ENCODE data around the gene PSMB7. TPM values are rescaled to one million over a fixed set of nuclear protein-coding genes. Genes with fewer than 3 reads are reported as not detected.

Gene PSMB7
- total and polyA plus RNA-seq, 2 donors (not counting 1 experiment from before 2014, with no cell fraction given): 206 to 290 TPM

- Histone ChIP-seq H3K36me3 (ENCODE audit: control insufficient read depth, insufficient read depth, low read length) (no peaks in the 10 kb centered on the region), H4K20me1 (ENCODE audit: control insufficient read depth, extremely low read depth, insufficient read depth, low read length) (no peaks in the 10 kb centered on the region), H3K4me3 (replicated peaks in 1 of 4; ENCODE audit: control extremely low read depth in 1 of 4, insufficient read depth in 1 of 4, low read depth in 3 of 4, low read length in 4 of 4) (no peak overlapping the region), H3K4me2 (ENCODE audit: extremely low read depth, insufficient read depth, low read length) (no peak overlapping the region), H3K4me1 (ENCODE audit: control insufficient read depth, extremely low read depth, insufficient read depth, low read length) (no peaks in the 10 kb centered on the region), H3K9ac (ENCODE audit: insufficient read depth, low read length) (no peak overlapping the region), H2AFZ (ENCODE audit: low read length) (no peak overlapping the region), H3K9me3 (ENCODE audit: control insufficient read depth, insufficient read depth, low read depth, low read length) (no peaks in the 10 kb centered on the region), H3K27ac (ENCODE audit: insufficient read depth, low read length) (no peak overlapping the region), H3K27me3 (ENCODE audit: control insufficient read depth, insufficient read depth, low read length) (peaks cover 21% of the 10 kb centered on the region), H3K79me2 (ENCODE audit: control insufficient read depth, insufficient read depth, low read length) (no peaks in the 10 kb centered on the region)
- no peak for DNase-seq (ENCODE audit: low read depth in 2 of 2)
- TF ChIP-seq EZH2 (IDR thresholded peaks at IDR 0.05; ENCODE audit: low read length, missing control alignments) (no peak), CTCF (conservative IDR thresholded peaks at IDR 0.05 in 1 of 2, IDR thresholded peaks at IDR 0.05 in 1 of 2; ENCODE audit: low read depth in 1 of 2, low read length in 2 of 2) (no peak)
Measured at GRCh38 chr9:124455820-124456219, 40.6 kb upstream of the PSMB7 start.

- Histone ChIP-seq H3K9me3 (ENCODE audit: control insufficient read depth, insufficient read depth, low read depth, low read length) (no peaks in the 10 kb centered on the region), H2AFZ (ENCODE audit: low read length) (no peak overlapping the region), H3K4me2 (ENCODE audit: extremely low read depth, insufficient read depth, low read length) (no peak overlapping the region), H3K27me3 (ENCODE audit: control insufficient read depth, insufficient read depth, low read length) (peaks cover 28% of the 10 kb centered on the region), H3K79me2 (ENCODE audit: control insufficient read depth, insufficient read depth, low read length) (no peaks in the 10 kb centered on the region), H3K4me3 (replicated peaks in 1 of 4; ENCODE audit: control extremely low read depth in 1 of 4, insufficient read depth in 1 of 4, low read depth in 3 of 4, low read length in 4 of 4) (no peak overlapping the region), H3K9ac (ENCODE audit: insufficient read depth, low read length) (no peak overlapping the region), H3K36me3 (ENCODE audit: control insufficient read depth, insufficient read depth, low read length) (no peaks in the 10 kb centered on the region), H4K20me1 (ENCODE audit: control insufficient read depth, extremely low read depth, insufficient read depth, low read length) (no peaks in the 10 kb centered on the region), H3K27ac (ENCODE audit: insufficient read depth, low read length) (no peak overlapping the region), H3K4me1 (ENCODE audit: control insufficient read depth, extremely low read depth, insufficient read depth, low read length) (no peaks in the 10 kb centered on the region)
- no peak for TF ChIP-seq EZH2 (IDR thresholded peaks at IDR 0.05; ENCODE audit: low read length, missing control alignments)
- TF ChIP-seq CTCF (conservative IDR thresholded peaks at IDR 0.05 in 1 of 2, IDR thresholded peaks at IDR 0.05 in 1 of 2; ENCODE audit: low read depth in 1 of 2, low read length in 2 of 2): no peak
- DNase-seq (ENCODE audit: low read depth in 2 of 2): no peak
Measured at GRCh38 chr9:124454791-124455443, 39.7 kb upstream of the PSMB7 start.

GRCh38 chr9:124454296-124454695, 39.1 kb upstream of the PSMB7 start:
- H3K4me3 ChIP-seq (replicated peaks in 1 of 4; ENCODE audit: control extremely low read depth in 1 of 4, insufficient read depth in 1 of 4, low read depth in 3 of 4, low read length in 4 of 4): no peak overlapping the region
- no peak for DNase-seq (ENCODE audit: low read depth in 2 of 2)
- no peak overlapping the region for H3K4me2 ChIP-seq (ENCODE audit: extremely low read depth, insufficient read depth, low read length)
- H3K79me2 ChIP-seq (ENCODE audit: control insufficient read depth, insufficient read depth, low read length): no peaks in the 10 kb centered on the region
- H3K9ac ChIP-seq (ENCODE audit: insufficient read depth, low read length): no peak overlapping the region
- no peak overlapping the region for H2AFZ ChIP-seq (ENCODE audit: low read length)
- no peaks in the 10 kb centered on the region for H3K9me3 ChIP-seq (ENCODE audit: control insufficient read depth, insufficient read depth, low read depth, low read length)
- no peaks in the 10 kb centered on the region for H3K36me3 ChIP-seq (ENCODE audit: control insufficient read depth, insufficient read depth, low read length)
- no peak overlapping the region for H3K27ac ChIP-seq (ENCODE audit: insufficient read depth, low read length)
- H3K27me3 ChIP-seq (ENCODE audit: control insufficient read depth, insufficient read depth, low read length): peaks cover 33% of the 10 kb centered on the region
- TF ChIP-seq CTCF (conservative IDR thresholded peaks at IDR 0.05 in 1 of 2, IDR thresholded peaks at IDR 0.05 in 1 of 2; ENCODE audit: low read depth in 1 of 2, low read length in 2 of 2): no peak
- no peak for TF ChIP-seq EZH2 (IDR thresholded peaks at IDR 0.05; ENCODE audit: low read length, missing control alignments)
- no peaks in the 10 kb centered on the region for H4K20me1 ChIP-seq (ENCODE audit: control insufficient read depth, extremely low read depth, insufficient read depth, low read length)
- H3K4me1 ChIP-seq (ENCODE audit: control insufficient read depth, extremely low read depth, insufficient read depth, low read length): no peaks in the 10 kb centered on the region
